Activated T-cell treated with anti-CD3 and anti-CD28 coated beads, Interleukin-2, amount 50 U/mL, for 72 hours (primary cell): ENCODE measurements around the gene CSNK2A3. TPM values are rescaled to one million over a fixed set of nuclear protein-coding genes. Genes with fewer than 3 reads are reported as not detected.
"Not testable (repeated sequence)": the region's sequence is repeated elsewhere in the genome, so short reads cannot be mapped to it uniquely, and the experiment has no call there.

Experiments used
- ATAC-seq, 2 donors: fragments of 150-1000 bp; cut with Tn5 transposase; replicated peaks in 1 of 2; 2 replicates each; pipeline ENCODE4 v1.10.0; 2021; ENCODE audit warnings: moderate library complexity in 2 of 2, mild to moderate bottlenecking in 1 of 2
- DNase-seq, 2 donors: peaks; one replicate each; pipeline ENCODE4 v3.0.0; 2021 to 2022; ENCODE audit warnings: mixed read lengths in 1 of 2
- H3K27ac Mint-ChIP-seq: one replicate; pipeline ENCODE4 v1.8.0; 2022; ENCODE audit warnings: mild to moderate bottlenecking, moderate library complexity, mixed read lengths
- H3K27me3 Mint-ChIP-seq: one replicate; pipeline ENCODE4 v1.8.0; 2022; ENCODE audit warnings: low read depth, mixed read lengths
- H3K36me3 Mint-ChIP-seq, 2 donors: one replicate each; pipeline ENCODE4 v1.8.0; 2022; ENCODE audit warnings: mixed read lengths in 2 of 2, mild to moderate bottlenecking in 1 of 2; ENCODE audit not compliant: insufficient read depth in 2 of 2
- H3K4me1 Mint-ChIP-seq: one replicate; pipeline ENCODE4 v1.8.0; 2022; ENCODE audit warnings: low read depth, mixed read lengths
- H3K4me3 Mint-ChIP-seq, 2 donors: one replicate each; pipeline ENCODE4 v1.8.0; 2022; ENCODE audit warnings: mild to moderate bottlenecking in 2 of 2, mixed read lengths in 2 of 2, moderate library complexity in 2 of 2
- H3K9me3 Mint-ChIP-seq, 2 donors: one replicate each; pipeline ENCODE4 v1.8.0; 2022; ENCODE audit warnings: mixed read lengths in 2 of 2
- total RNA-seq, 2 donors: library from RNA; stranded (reverse); gene quantifications; one replicate each; pipeline ENCODE4 v1.2.3, GENCODE V29; 2022

CSNK2A3 gene
- 1 to 10 TPM in 1 of 2 donors, under 1 TPM in 1; 0.29 to 1.3 TPM for total RNA-seq

GRCh38 chr11:11352878-11353277 lies at the start of gene CSNK2A3:
CSNK2A3 (minus strand) TSS chr11:11353250; CDS start chr11:11353119, 131 bp downstream.
- not testable (repeated sequence) for H3K27me3 Mint-ChIP-seq, DNase-seq, H3K9me3 Mint-ChIP-seq, H3K4me3 Mint-ChIP-seq, H3K36me3 Mint-ChIP-seq, H3K27ac Mint-ChIP-seq, ATAC-seq, H3K4me1 Mint-ChIP-seq

GRCh38 chr11:11401960-11402535 lies 49.0 kb upstream of the CSNK2A3 start:
- Mint-ChIP-seq H3K27me3 (peaks cover 13% of the 10 kb centered on the region), H3K27ac (no peak overlapping the region), H3K4me1 (no peaks in the 10 kb centered on the region), H3K9me3 (no peaks in the 10 kb centered on the region), H3K36me3 (no peaks in the 10 kb centered on the region), H3K4me3 (no peak overlapping the region)
- DNase-seq = no peak
- no peak for ATAC-seq

- ATAC-seq (no peak), DNase-seq (peak in 1 of 2 donors; percentile 3)
- Mint-ChIP-seq H3K36me3 (no peaks in the 10 kb centered on the region), H3K27ac (no peak overlapping the region), H3K4me3 (no peak overlapping the region), H3K4me1 (no peaks in the 10 kb centered on the region), H3K9me3 (no peaks in the 10 kb centered on the region), H3K27me3 (peaks cover 12% of the 10 kb centered on the region)
Measured at GRCh38 chr11:11400635-11401232, 47.7 kb upstream of the CSNK2A3 start.

GRCh38 chr11:11400121-11400520 lies 47.1 kb upstream of the CSNK2A3 start:
- no peak for ATAC-seq

GRCh38 chr11:11397781-11398180 lies 44.7 kb upstream of the CSNK2A3 start:
- H3K27me3 Mint-ChIP-seq = no peaks in the 10 kb centered on the region
- DNase-seq = no peak
- no peak overlapping the region for H3K27ac Mint-ChIP-seq
- no peak overlapping the region for H3K4me3 Mint-ChIP-seq
- no peak for ATAC-seq
- H3K36me3 Mint-ChIP-seq = no peaks in the 10 kb centered on the region
- no peaks in the 10 kb centered on the region for H3K4me1 Mint-ChIP-seq
- no peaks in the 10 kb centered on the region for H3K9me3 Mint-ChIP-seq

More at GRCh38 chr11:11400121-11400520, 47.1 kb upstream of the CSNK2A3 start:
- no peaks in the 10 kb centered on the region for H3K4me1 Mint-ChIP-seq
- H3K27ac Mint-ChIP-seq = no peak overlapping the region
- no peak for DNase-seq
- H3K36me3 Mint-ChIP-seq = no peaks in the 10 kb centered on the region
- peaks cover 9% of the 10 kb centered on the region for H3K27me3 Mint-ChIP-seq
- no peaks in the 10 kb centered on the region for H3K9me3 Mint-ChIP-seq
- no peak overlapping the region for H3K4me3 Mint-ChIP-seq

- no peak overlapping the region for H3K4me3 Mint-ChIP-seq
- H3K36me3 Mint-ChIP-seq = no peaks in the 10 kb centered on the region
Measured at GRCh38 chr11:11397036-11397415, 44.0 kb upstream of the CSNK2A3 start.

GRCh38 chr11:11396301-11397035 lies 43.4 kb upstream of the CSNK2A3 start:
- Mint-ChIP-seq H3K9me3 (no peaks in the 10 kb centered on the region), H3K36me3 (no peaks in the 10 kb centered on the region), H3K27ac (no peak overlapping the region), H3K4me3 (no peak overlapping the region), H3K27me3 (no peaks in the 10 kb centered on the region), H3K4me1 (no peaks in the 10 kb centered on the region)
- ATAC-seq (no peak), DNase-seq (no peak)

More at GRCh38 chr11:11397036-11397415, 44.0 kb upstream of the CSNK2A3 start:
- no peak for ATAC-seq
- Mint-ChIP-seq H3K27ac (no peak overlapping the region), H3K27me3 (no peaks in the 10 kb centered on the region), H3K9me3 (no peaks in the 10 kb centered on the region), H3K4me1 (no peaks in the 10 kb centered on the region)
- DNase-seq = no peak

- H3K27ac Mint-ChIP-seq = no peak overlapping the region
- no peak overlapping the region for H3K4me3 Mint-ChIP-seq
- no peak for ATAC-seq
- no peaks in the 10 kb centered on the region for H3K36me3 Mint-ChIP-seq
- no peaks in the 10 kb centered on the region for H3K4me1 Mint-ChIP-seq
- DNase-seq = no peak
- H3K9me3 Mint-ChIP-seq = no peaks in the 10 kb centered on the region
- no peaks in the 10 kb centered on the region for H3K27me3 Mint-ChIP-seq
Measured at GRCh38 chr11:11395126-11395525, 42.1 kb upstream of the CSNK2A3 start.

GRCh38 chr11:11394241-11394640 lies 41.2 kb upstream of the CSNK2A3 start:
- H3K27me3 Mint-ChIP-seq = no peaks in the 10 kb centered on the region
- no peak overlapping the region for H3K27ac Mint-ChIP-seq
- H3K9me3 Mint-ChIP-seq = no peaks in the 10 kb centered on the region
- no peaks in the 10 kb centered on the region for H3K4me1 Mint-ChIP-seq
- H3K36me3 Mint-ChIP-seq = no peaks in the 10 kb centered on the region
- H3K4me3 Mint-ChIP-seq = no peak overlapping the region
- ATAC-seq (no peak), DNase-seq (no peak)

- Mint-ChIP-seq H3K36me3 (no peaks in the 10 kb centered on the region), H3K27me3 (no peaks in the 10 kb centered on the region), H3K27ac (no peak overlapping the region), H3K9me3 (no peaks in the 10 kb centered on the region), H3K4me3 (no peak overlapping the region), H3K4me1 (no peaks in the 10 kb centered on the region)
- no peak for DNase-seq
- ATAC-seq = no peak
Measured at GRCh38 chr11:11391796-11392463, 38.9 kb upstream of the CSNK2A3 start.

GRCh38 chr11:11391169-11391568 lies 38.1 kb upstream of the CSNK2A3 start:
- Mint-ChIP-seq H3K4me3 (no peak overlapping the region), H3K9me3 (no peaks in the 10 kb centered on the region), H3K4me1 (no peaks in the 10 kb centered on the region), H3K27me3 (no peaks in the 10 kb centered on the region), H3K27ac (no peak overlapping the region), H3K36me3 (no peaks in the 10 kb centered on the region)
- no peak for DNase-seq
- no peak for ATAC-seq

GRCh38 chr11:11390068-11390771 lies 37.2 kb upstream of the CSNK2A3 start:
- Mint-ChIP-seq H3K9me3 (no peaks in the 10 kb centered on the region), H3K4me1 (no peaks in the 10 kb centered on the region), H3K27me3 (no peaks in the 10 kb centered on the region), H3K27ac (no peak overlapping the region), H3K36me3 (no peaks in the 10 kb centered on the region), H3K4me3 (no peak overlapping the region)
- DNase-seq (no peak), ATAC-seq (no peak)

GRCh38 chr11:11389238-11389637 lies 36.2 kb upstream of the CSNK2A3 start:
- Mint-ChIP-seq H3K4me1 (no peaks in the 10 kb centered on the region), H3K27me3 (no peaks in the 10 kb centered on the region), H3K36me3 (no peaks in the 10 kb centered on the region), H3K4me3 (no peak overlapping the region), H3K27ac (no peak overlapping the region), H3K9me3 (no peaks in the 10 kb centered on the region)
- DNase-seq = no peak
- ATAC-seq = no peak
